Subcutaneous adipose tissue (tissue), 4 donors: ENCODE data around the gene CCSER1. TPM values are rescaled to one million over a fixed set of nuclear protein-coding genes. Genes with fewer than 3 reads are reported as not detected.

ENCODE experiments used
- total RNA-seq, 4 donors: library from RNA; depleted of rRNA; stranded (reverse); fragments of >200 nt; gene quantifications; one replicate each; pipeline ENCODE4 v1.1.0, GENCODE V29; 2016
- TF ChIP-seq, protein P1 (sequence below): fragments of 450-650 bp; IDR thresholded peaks from one replicate; pipeline ENCODE4 v1.5.1; 2016; ENCODE audit warnings: low read depth, mild to moderate bottlenecking, control low read depth, antibody characterized with exemption, moderate library complexity

The CCSER1 gene
- total RNA-seq, 4 donors from 2014 or later = 8.0 to 18.1 (median 16.0) TPM

DNA sequence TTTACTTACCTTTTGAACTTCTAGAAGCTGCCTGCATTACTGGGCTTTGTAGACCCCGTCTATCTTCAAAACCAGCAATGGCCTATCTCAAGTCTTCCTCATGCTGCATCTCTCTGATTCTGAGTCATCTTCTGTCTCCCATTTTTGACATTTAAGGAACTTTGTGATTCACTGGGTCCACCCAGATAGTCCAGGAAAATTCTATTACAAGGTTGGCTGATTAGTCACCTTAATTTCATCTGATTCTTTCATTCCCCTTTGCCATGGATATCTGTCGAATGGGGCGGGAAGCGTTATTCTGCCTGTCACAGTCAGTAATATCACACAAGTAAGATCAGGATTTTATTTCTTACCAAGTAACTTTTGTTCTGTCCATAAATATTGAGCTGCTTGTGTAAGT is 618.0 kb downstream of the CCSER1 start:
- TF ChIP-seq, protein P1, sequence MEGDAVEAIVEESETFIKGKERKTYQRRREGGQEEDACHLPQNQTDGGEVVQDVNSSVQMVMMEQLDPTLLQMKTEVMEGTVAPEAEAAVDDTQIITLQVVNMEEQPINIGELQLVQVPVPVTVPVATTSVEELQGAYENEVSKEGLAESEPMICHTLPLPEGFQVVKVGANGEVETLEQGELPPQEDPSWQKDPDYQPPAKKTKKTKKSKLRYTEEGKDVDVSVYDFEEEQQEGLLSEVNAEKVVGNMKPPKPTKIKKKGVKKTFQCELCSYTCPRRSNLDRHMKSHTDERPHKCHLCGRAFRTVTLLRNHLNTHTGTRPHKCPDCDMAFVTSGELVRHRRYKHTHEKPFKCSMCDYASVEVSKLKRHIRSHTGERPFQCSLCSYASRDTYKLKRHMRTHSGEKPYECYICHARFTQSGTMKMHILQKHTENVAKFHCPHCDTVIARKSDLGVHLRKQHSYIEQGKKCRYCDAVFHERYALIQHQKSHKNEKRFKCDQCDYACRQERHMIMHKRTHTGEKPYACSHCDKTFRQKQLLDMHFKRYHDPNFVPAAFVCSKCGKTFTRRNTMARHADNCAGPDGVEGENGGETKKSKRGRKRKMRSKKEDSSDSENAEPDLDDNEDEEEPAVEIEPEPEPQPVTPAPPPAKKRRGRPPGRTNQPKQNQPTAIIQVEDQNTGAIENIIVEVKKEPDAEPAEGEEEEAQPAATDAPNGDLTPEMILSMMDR = no peak

DNA sequence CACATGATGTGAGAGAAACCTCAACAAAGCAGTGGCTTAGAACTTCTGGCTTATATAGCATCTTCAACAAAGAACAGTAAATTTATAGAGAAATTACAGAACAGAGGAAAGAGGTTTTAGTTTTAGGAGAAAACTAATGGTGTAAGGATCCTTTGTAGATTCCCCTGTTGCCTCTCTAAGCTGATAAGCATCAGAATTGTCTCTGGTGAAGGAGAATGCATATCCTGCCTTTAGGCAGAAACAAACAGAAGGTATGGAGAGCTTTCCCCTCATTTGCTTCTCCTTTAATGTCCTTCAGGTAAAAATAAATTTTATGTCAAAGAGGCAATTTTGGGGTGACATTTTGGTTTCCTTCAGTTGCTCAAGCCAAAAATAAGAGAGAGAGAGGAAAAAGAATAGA is 625.9 kb downstream of the CCSER1 start:
- TF ChIP-seq, protein P1 = no peak

DNA sequence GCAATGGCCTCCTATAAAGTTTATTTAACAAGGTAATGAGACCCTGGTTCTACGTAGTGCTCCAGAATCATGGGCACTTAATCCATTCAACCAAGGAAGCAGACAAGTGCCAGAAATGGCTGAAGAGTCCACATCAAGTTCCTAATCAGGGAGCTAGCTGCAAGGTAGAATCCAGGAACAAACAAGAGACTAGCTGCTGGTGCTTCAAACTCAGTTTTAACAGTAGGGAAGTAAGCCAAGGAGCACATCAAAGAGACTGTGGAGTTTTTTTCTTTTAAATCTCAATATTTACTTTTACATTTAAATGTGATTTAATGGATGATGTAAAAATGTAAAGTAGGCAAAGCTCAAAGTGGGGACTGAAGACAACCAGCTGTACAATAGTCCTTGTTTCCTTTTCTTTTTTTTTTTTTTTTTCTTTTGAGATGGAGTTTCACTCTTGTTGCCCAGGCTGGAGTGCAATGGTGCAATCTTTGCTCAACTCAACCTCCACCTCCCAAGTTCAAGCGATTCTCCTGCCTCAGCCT is 630.4 kb downstream of the CCSER1 start:
- TF ChIP-seq, protein P1 = no peak

DNA sequence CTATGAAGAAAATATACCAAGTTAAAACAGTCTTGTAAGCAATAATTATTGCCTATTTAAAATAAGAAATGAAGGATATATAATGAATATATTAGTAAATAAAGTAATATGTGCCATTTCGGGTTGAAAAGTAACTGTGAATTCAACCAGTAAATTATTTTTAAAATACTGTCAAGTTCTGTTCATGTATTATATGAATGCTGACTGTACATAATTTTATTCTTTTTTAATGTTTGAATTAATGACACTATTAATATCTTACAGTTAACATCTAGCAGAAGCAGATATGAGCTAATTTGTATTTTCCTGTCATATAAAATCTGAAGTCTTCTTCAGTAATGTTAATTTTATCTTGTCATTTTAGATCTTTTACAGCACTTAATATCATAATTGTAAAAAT is 632.9 kb downstream of the CCSER1 start:
- TF ChIP-seq, protein P1 = no peak

DNA sequence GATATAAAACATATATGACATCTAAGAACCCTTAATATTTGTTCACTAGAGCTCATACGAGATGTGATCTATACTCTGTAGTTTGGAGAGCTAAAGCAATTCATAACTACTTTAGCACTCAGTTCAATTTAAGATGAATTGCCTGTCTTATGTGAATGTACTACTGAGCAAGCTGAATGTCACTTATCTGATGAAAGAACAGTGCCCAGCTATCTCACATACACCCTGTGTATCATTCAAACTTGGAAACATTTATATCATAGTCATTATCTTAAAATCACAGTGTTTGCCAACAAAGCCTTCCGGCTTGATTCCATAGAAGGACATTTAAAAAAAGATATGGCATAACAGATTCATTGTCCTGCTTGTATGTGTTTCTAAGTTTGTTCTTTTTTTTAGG is 639.6 kb downstream of the CCSER1 start:
- TF ChIP-seq, protein P1 = no peak

DNA sequence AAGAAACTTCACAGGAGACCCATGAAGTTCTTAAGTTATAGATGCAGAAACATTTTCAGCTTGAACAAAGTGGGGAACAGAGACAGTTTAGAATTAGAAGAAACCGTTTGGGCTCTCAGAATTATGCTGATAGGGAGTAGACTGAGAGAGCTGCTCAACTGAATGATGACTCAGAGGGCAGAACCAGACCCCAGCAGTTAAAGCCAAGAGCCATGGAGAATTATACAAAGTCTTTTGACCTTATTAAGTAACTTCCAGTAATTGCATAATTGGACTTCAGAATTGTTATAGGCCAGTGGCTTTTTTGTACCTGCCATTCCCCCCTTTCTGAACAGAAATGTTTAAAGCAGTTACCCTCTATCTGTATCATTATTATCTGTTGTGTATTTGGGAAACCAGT is 642.1 kb downstream of the CCSER1 start:
- TF ChIP-seq, protein P1 = no peak

DNA sequence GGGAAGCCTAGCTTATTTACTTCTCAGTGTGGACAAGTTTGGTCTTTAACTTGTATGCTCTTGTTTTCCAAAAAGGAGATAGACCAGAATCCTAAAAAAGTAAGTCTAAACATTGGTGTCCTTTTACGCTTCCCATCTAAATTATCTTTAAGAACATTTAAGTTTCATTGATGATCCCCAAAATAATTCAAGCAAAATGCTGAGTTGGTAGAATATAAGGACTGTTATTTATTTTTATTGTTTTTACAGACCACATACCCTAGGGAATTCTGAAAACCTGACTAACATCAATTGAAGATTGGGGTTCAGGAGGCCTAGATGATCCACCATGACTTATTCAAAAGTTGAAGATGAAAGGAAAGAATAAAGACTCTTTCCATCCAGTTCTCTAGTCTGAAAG is 653.0 kb downstream of the CCSER1 start:
- TF ChIP-seq, protein P1 = no peak

DNA sequence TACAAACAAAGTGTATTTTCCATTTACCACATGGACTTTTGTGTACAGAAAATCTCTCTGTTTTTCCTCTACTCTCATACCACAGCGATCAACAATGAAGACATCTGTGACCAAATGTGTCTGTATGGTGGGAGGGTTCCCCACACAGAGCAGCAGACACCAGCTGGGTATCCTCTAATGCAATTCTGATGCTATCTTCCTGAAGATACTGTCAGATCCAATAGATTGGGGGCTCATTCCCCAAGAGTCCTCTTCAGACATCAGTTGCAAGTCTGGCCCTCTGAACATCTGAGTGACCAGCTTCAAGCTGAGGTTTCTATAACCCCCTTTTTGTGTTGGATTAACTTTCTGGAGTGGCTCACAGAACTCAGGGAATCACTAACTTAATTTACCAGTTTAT is 659.4 kb downstream of the CCSER1 start:
- TF ChIP-seq, protein P1 = no peak
